ENCODE data around the gene ECSCR.

- TF ChIP-seq CTCF (tag by site-specific recombination; IDR thresholded peaks at IDR 0.05): no peak
- no peak for TF ChIP-seq ZNF18 (tag by site-specific recombination; IDR thresholded peaks at IDR 0.05)
- TF ChIP-seq HOXA7 (CRISPR knock-in tag; IDR thresholded peaks at IDR 0.05; ENCODE audit: borderline replicate concordance): no peak
- no peak for TF ChIP-seq ZNF692 (tag by site-specific recombination; IDR thresholded peaks at IDR 0.05)
- TF ChIP-seq BCL11A (tag by site-specific recombination; IDR thresholded peaks at IDR 0.05; ENCODE audit: low read depth): no peak
- TF ChIP-seq ZBTB8A (tag by site-specific recombination; IDR thresholded peaks at IDR 0.05): no peak
- TF ChIP-seq TRIM28 (IDR thresholded peaks at IDR 0.05; ENCODE audit: borderline replicate concordance, low read length): no peak
- no peak for TF ChIP-seq YY2 (tag by site-specific recombination; IDR thresholded peaks at IDR 0.05)
- no peak for TF ChIP-seq KLF16 (tag by site-specific recombination; IDR thresholded peaks at IDR 0.05)
- no peak for TF ChIP-seq ZNF23 (tag by site-specific recombination; IDR thresholded peaks at IDR 0.05; ENCODE audit: borderline replicate concordance)
Observed at GRCh38 chr5:139418793-139419192, 43.8 kb downstream of the ECSCR start.
